T-helper 1 cell treated with Interleukin-12 subunit alpha and Interleukin-12 subunit beta and Interleukin-4 antibody, amounts not matched to agents 30 μg/mL and 1 μg/mL, for 36 hours (primary cell): ENCODE measurements around the gene ANKRD11.
"Not testable (repeated sequence)": the region's sequence is repeated elsewhere in the genome, so short reads cannot be mapped to it uniquely, and the experiment has no call there.

ENCODE experiments used
- H3K27ac Mint-ChIP-seq: one replicate; pipeline ENCODE4 v1.8.0; 2021; ENCODE audit warnings: mild to moderate bottlenecking, mixed read lengths
- H3K27me3 Mint-ChIP-seq: one replicate; pipeline ENCODE4 v1.8.0; 2021; ENCODE audit warnings: low read depth, mixed read lengths
- H3K36me3 Mint-ChIP-seq: one replicate; pipeline ENCODE4 v1.8.0; 2021; ENCODE audit warnings: low read depth, mixed read lengths
- H3K4me1 Mint-ChIP-seq: one replicate; pipeline ENCODE4 v1.8.0; 2021; ENCODE audit warnings: low read depth, mixed read lengths
- H3K4me3 Mint-ChIP-seq: one replicate; pipeline ENCODE4 v1.8.0; 2021; ENCODE audit warnings: mild to moderate bottlenecking, moderate library complexity, mixed read lengths
- H3K9me3 Mint-ChIP-seq: one replicate; pipeline ENCODE4 v1.8.0; 2021; ENCODE audit warnings: mixed read lengths

The ANKRD11 gene

GRCh38 chr16:89366561-89367537 lies 123.5 kb downstream of the ANKRD11 start:
- Mint-ChIP-seq H3K27ac (peak overlapping the region; percentile 20), H3K9me3 (no peaks in the 10 kb centered on the region), H3K4me1 (peaks cover 63% of the 10 kb centered on the region), H3K4me3 (no peak overlapping the region), H3K36me3 (peaks cover 6% of the 10 kb centered on the region), H3K27me3 (no peaks in the 10 kb centered on the region)

GRCh38 chr16:89365996-89366395 lies 124.4 kb downstream of the ANKRD11 start:
- Mint-ChIP-seq H3K9me3 (no peaks in the 10 kb centered on the region), H3K4me3 (no peak overlapping the region), H3K27me3 (no peaks in the 10 kb centered on the region), H3K4me1 (peaks cover 68% of the 10 kb centered on the region), H3K27ac (no peak overlapping the region), H3K36me3 (peaks cover 6% of the 10 kb centered on the region)

GRCh38 chr16:89365044-89365467 lies 125.3 kb downstream of the ANKRD11 start:
- Mint-ChIP-seq H3K4me1 (peaks cover 76% of the 10 kb centered on the region), H3K9me3 (no peaks in the 10 kb centered on the region), H3K36me3 (peaks cover 8% of the 10 kb centered on the region), H3K27ac (peak overlapping the region; percentile 69), H3K27me3 (no peaks in the 10 kb centered on the region), H3K4me3 (no peak overlapping the region)

- no peak overlapping the region for H3K4me3 Mint-ChIP-seq
- no peaks in the 10 kb centered on the region for H3K9me3 Mint-ChIP-seq
- no peaks in the 10 kb centered on the region for H3K27me3 Mint-ChIP-seq
- peaks cover 75% of the 10 kb centered on the region for H3K4me1 Mint-ChIP-seq
- H3K27ac Mint-ChIP-seq = peak overlapping the region; percentile 69
- peaks cover 10% of the 10 kb centered on the region for H3K36me3 Mint-ChIP-seq
Measured at GRCh38 chr16:89364606-89365005, 125.8 kb downstream of the ANKRD11 start.

- H3K27me3 Mint-ChIP-seq = no peaks in the 10 kb centered on the region
- H3K4me1 Mint-ChIP-seq = peaks cover 78% of the 10 kb centered on the region
- H3K9me3 Mint-ChIP-seq = no peaks in the 10 kb centered on the region
- H3K4me3 Mint-ChIP-seq = peak overlapping the region; percentile 45
- peak overlapping the region; percentile 80 for H3K27ac Mint-ChIP-seq
- peaks cover 10% of the 10 kb centered on the region for H3K36me3 Mint-ChIP-seq
Measured at GRCh38 chr16:89363621-89364393, 126.6 kb downstream of the ANKRD11 start.

- H3K4me1 Mint-ChIP-seq = peaks cover 83% of the 10 kb centered on the region
- H3K27me3 Mint-ChIP-seq, H3K9me3 Mint-ChIP-seq, H3K36me3 Mint-ChIP-seq: not testable (repeated sequence)
- H3K4me3 Mint-ChIP-seq = peak overlapping the region; percentile 80
- peak overlapping the region; percentile 91 for H3K27ac Mint-ChIP-seq
Measured at GRCh38 chr16:89362540-89363223, 127.7 kb downstream of the ANKRD11 start.

GRCh38 chr16:89361751-89362539 lies 128.4 kb downstream of the ANKRD11 start:
- Mint-ChIP-seq H3K9me3 (no peaks in the 10 kb centered on the region), H3K4me3 (peak overlapping the region; percentile 80), H3K27me3 (no peaks in the 10 kb centered on the region), H3K27ac (peak overlapping the region; percentile 91), H3K36me3 (peaks cover 9% of the 10 kb centered on the region), H3K4me1 (peaks cover 86% of the 10 kb centered on the region)

GRCh38 chr16:89360760-89361435 lies 129.5 kb downstream of the ANKRD11 start:
- peak overlapping the region; percentile 80 for H3K4me3 Mint-ChIP-seq
- H3K36me3 Mint-ChIP-seq = peaks cover 4% of the 10 kb centered on the region
- H3K9me3 Mint-ChIP-seq = no peaks in the 10 kb centered on the region
- H3K27me3 Mint-ChIP-seq = no peaks in the 10 kb centered on the region
- peaks cover 83% of the 10 kb centered on the region for H3K4me1 Mint-ChIP-seq
- H3K27ac Mint-ChIP-seq = peak overlapping the region; percentile 91

- Mint-ChIP-seq H3K36me3 (peaks cover 6% of the 10 kb centered on the region), H3K4me1 (peaks cover 79% of the 10 kb centered on the region), H3K4me3 (peak overlapping the region; percentile 72), H3K9me3 (no peaks in the 10 kb centered on the region), H3K27ac (peak overlapping the region; percentile 79), H3K27me3 (no peaks in the 10 kb centered on the region)
Measured at GRCh38 chr16:89359264-89360147, 130.9 kb downstream of the ANKRD11 start.

GRCh38 chr16:89358030-89359005 lies 132.0 kb downstream of the ANKRD11 start:
- Mint-ChIP-seq H3K27ac (peak overlapping the region; percentile 78), H3K4me1 (peaks cover 72% of the 10 kb centered on the region), H3K4me3 (peak overlapping the region; percentile 72), H3K9me3 (no peaks in the 10 kb centered on the region), H3K27me3 (no peaks in the 10 kb centered on the region), H3K36me3 (peaks cover 6% of the 10 kb centered on the region)

GRCh38 chr16:89357055-89357816 lies 133.1 kb downstream of the ANKRD11 start:
- Mint-ChIP-seq H3K27me3 (no peaks in the 10 kb centered on the region), H3K9me3 (no peaks in the 10 kb centered on the region), H3K27ac (peak overlapping the region; percentile 63), H3K36me3 (peaks cover 6% of the 10 kb centered on the region), H3K4me1 (peaks cover 71% of the 10 kb centered on the region), H3K4me3 (peak overlapping the region; percentile 36)
